Stimulated activated CD8-positive, alpha-beta memory T cell treated with anti-CD3 and anti-CD28 coated beads, Interleukin-4, amount 100 ng/mL, for 48 hours (primary cell): ENCODE results near the gene MXRA7.

ENCODE experiments used
- DNase-seq: peaks from one replicate; pipeline ENCODE4 v3.0.0-alpha.2; 2020

The MXRA7 gene

GRCh38 chr17:76691379-76692191, 19.2 kb downstream of the MXRA7 start:
- no peak for DNase-seq

- no peak for DNase-seq
Measured at GRCh38 chr17:76690596-76691280, 20.0 kb downstream of the MXRA7 start.

GRCh38 chr17:76689859-76690258, 20.9 kb downstream of the MXRA7 start:
- no peak for DNase-seq

- DNase-seq = no peak
Measured at GRCh38 chr17:76688165-76688622, 22.6 kb downstream of the MXRA7 start.

- no peak for DNase-seq
Measured at GRCh38 chr17:76687298-76688164, 23.2 kb downstream of the MXRA7 start.

GRCh38 chr17:76686538-76687297, 24.0 kb downstream of the MXRA7 start:
- no peak for DNase-seq

GRCh38 chr17:76685846-76686245, 24.9 kb downstream of the MXRA7 start:
- no peak for DNase-seq

GRCh38 chr17:76685366-76685765, 25.4 kb downstream of the MXRA7 start:
- no peak for DNase-seq

- DNase-seq = no peak
Measured at GRCh38 chr17:76684756-76685155, 26.0 kb downstream of the MXRA7 start.

- no peak for DNase-seq
Measured at GRCh38 chr17:76683921-76684745, 26.6 kb downstream of the MXRA7 start.

GRCh38 chr17:76683011-76683755, 27.6 kb downstream of the MXRA7 start:
- DNase-seq = no peak

- DNase-seq = no peak
Measured at GRCh38 chr17:76682296-76682695, 28.5 kb downstream of the MXRA7 start.

- DNase-seq = peak; percentile 82
Measured at GRCh38 chr17:76681222-76682137, 29.3 kb downstream of the MXRA7 start.

GRCh38 chr17:76679239-76679638, 31.5 kb downstream of the MXRA7 start:
- no peak for DNase-seq

GRCh38 chr17:76678330-76678729, 32.4 kb downstream of the MXRA7 start:
- DNase-seq = peak; percentile 36

GRCh38 chr17:76677406-76677805, 33.4 kb downstream of the MXRA7 start:
- no peak for DNase-seq

- no peak for DNase-seq
Measured at GRCh38 chr17:76676629-76677028, 34.1 kb downstream of the MXRA7 start.

- no peak for DNase-seq
Measured at GRCh38 chr17:76675648-76676047, 35.1 kb downstream of the MXRA7 start.

- no peak for DNase-seq
Measured at GRCh38 chr17:76674600-76674999, 36.2 kb downstream of the MXRA7 start.

- DNase-seq = no peak
Measured at GRCh38 chr17:76673729-76674128, 37.0 kb downstream of the MXRA7 start.
